Adrenal gland (tissue), 12 donors: Measurements from ENCODE around the gene CCN5. TPM values are rescaled to one million over a fixed set of nuclear protein-coding genes. Genes with fewer than 3 reads are reported as not detected.

Source experiments
- DNase-seq, 7 donors: peaks; one replicate each; pipeline ENCODE4 v3.0.0-alpha.2; 2019 to 2020
- H3K27ac ChIP-seq, 5 donors: fragments of 200-600 bp; sonication (generic) in 4 of 5; 1 replicate in 3 of 5; 2 replicates in 2 of 5; pipeline versions ENCODE4 v1.5.1 to v1.8.0; 2016 to 2020; ENCODE audit warnings: mild to moderate bottlenecking in 1 of 5
- H3K27me3 ChIP-seq: fragments of 200-600 bp; 2 replicates; pipeline ENCODE4 v1.8.0; 2021
- H3K36me3 ChIP-seq, 2 donors: fragments of 200-600 bp; replicated peaks in 1 of 2; 1 replicate in 1 of 2; 2 replicates in 1 of 2; pipeline versions ENCODE4 v1.5.1 to v1.8.0; 2018 to 2022
- H3K4me1 ChIP-seq, 2 donors: fragments of 200-600 bp; replicated peaks in 1 of 2; 1 replicate in 1 of 2; 2 replicates in 1 of 2; pipeline versions ENCODE4 v1.5.1 to v1.8.0; 2018 to 2021
- H3K4me3 ChIP-seq, 4 donors: fragments of 200-600 bp; sonication (generic) in 3 of 4; one replicate each; pipeline ENCODE4 v1.5.1; 2016 to 2018
- H3K9me3 ChIP-seq, 3 donors: fragments of 200-600 bp; sonication (generic) in 1 of 3; replicated peaks in 1 of 3; 1 replicate in 2 of 3; 2 replicates in 1 of 3; pipeline versions ENCODE4 v1.5.1 to v1.8.0; 2016 to 2021
- POLR2A ChIP-seq, 2 donors: fragments of 450-650 bp; IDR thresholded peaks; one replicate each; pipeline ENCODE4 v1.6.1; 2017; ENCODE audit warnings: antibody characterized with exemption in 2 of 2, mild to moderate bottlenecking in 2 of 2, moderate library complexity in 1 of 2
- WGBS, 4 donors: extraction: QIAGEN DNeasy Blood & Tissue Kit in 2 of 4; methylation state at CpG; one replicate each; pipeline versions ENCODE4 v1.1.5 to v1.1.7; 2013 to 2017; 5-methylcytosine and 5-hydroxymethylcytosine counted together
- intact Hi-C, 2 donors: fragments of 100-400 bp; cut with DNase I; formaldehyde crosslinking; loops; one replicate each; pipeline versions ENCODE4 v1.14.1 to v1.15.0; 2022 to 2023
- polyA plus RNA-seq, 3 donors: library from polyadenylated mRNA; stranded (reverse); fragments of 200-250 nt in 2 of 3; fragments of 350-450 nt in 1 of 3; fragmentation: Illumina TruSeq in 1 of 3; extraction: RNeasy Lipid Tissue Mini Kit (QIAGEN cat#74804) in 1 of 3; gene quantifications; one replicate each; pipeline ENCODE4 v1.2.3, GENCODE V29; 2013 to 2014
- total RNA-seq, 9 donors: library from RNA; depleted of rRNA in 4 of 9; stranded (reverse); fragments of >200 nt in 4 of 9; fragments of 120-200 nt in 1 of 9; fragmentation: NEBNext Ultra II Directional in 1 of 9; extraction: Animal tissue kit (Norgen Biotek cat#: 25700) in 1 of 9; gene quantifications; one replicate each; pipeline versions ENCODE4 v1.1.0 to v1.2.4, GENCODE V29; 2013 to 2023
- TF ChIP-seq, protein P1 (sequence below), 6 experiments: fragments of 450-650 bp in 4 of 6; fragments of 200-600 bp in 2 of 6; sonication (generic) in 1 of 6; IDR thresholded peaks; 1 replicate in 5 of 6; 2 replicates in 1 of 6; pipeline versions ENCODE4 v1.5.1 to v1.8.0; 2016 to 2021; ENCODE audit warnings: antibody characterized with exemption in 6 of 6, mild to moderate bottlenecking in 2 of 6, moderate library complexity in 1 of 6
- donor health status: healthy with polysubstance abuse.
- donor health status: Bipolar disorder and iron deficiency.
- donor health status: DM: yes; HTN: yes; CAD: no.
- donor health status: DM: no; HTN: no; CAD: no.
- donor health status: DM: no; HTN: no; CAD: no.
- donor health status: DM: yes; HTN: yes; CAD: no.

Gene CCN5
- total and polyA plus RNA-seq, 12 donors = 8.0 to 115 (median 52.7) TPM

DNA sequence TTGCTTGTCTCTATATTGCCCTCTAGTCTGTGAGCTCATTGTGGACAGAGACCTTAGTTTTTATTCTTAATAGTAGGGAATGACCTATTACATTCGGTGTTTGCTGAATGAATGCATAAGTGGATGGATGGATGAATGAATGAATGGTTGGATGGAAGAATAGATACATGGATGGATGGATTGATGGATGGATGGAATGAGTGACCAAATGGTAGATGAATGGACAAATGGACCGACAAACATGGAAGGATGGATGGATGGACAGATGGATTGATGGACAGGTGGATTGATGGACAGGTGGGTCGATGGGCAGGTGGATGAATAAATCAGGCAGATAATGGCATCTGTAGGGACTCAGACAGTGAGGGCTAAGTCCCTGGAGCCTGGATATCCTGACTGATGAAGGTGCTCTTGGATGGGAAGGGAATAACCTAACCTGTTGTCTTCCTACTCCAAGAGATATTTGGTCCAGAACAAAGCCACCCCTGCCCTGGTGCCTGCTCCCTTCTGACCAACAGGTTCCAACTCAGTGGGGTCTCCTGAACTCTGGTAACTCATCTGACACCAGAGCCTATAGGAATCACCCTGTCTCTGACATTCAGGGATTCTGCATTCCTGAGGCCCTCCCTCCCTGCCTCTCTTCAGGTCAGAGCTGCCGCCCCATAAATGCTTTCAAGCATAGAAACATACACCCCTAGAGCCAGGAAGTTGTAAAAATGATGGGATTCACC lies 9.6 kb upstream of the CCN5 start:
- H3K27ac ChIP-seq = peak overlapping the region in 1 of 5 donors; percentile 35
- TF ChIP-seq, protein P1, sequence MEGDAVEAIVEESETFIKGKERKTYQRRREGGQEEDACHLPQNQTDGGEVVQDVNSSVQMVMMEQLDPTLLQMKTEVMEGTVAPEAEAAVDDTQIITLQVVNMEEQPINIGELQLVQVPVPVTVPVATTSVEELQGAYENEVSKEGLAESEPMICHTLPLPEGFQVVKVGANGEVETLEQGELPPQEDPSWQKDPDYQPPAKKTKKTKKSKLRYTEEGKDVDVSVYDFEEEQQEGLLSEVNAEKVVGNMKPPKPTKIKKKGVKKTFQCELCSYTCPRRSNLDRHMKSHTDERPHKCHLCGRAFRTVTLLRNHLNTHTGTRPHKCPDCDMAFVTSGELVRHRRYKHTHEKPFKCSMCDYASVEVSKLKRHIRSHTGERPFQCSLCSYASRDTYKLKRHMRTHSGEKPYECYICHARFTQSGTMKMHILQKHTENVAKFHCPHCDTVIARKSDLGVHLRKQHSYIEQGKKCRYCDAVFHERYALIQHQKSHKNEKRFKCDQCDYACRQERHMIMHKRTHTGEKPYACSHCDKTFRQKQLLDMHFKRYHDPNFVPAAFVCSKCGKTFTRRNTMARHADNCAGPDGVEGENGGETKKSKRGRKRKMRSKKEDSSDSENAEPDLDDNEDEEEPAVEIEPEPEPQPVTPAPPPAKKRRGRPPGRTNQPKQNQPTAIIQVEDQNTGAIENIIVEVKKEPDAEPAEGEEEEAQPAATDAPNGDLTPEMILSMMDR (IDR thresholded peaks at IDR 0.05) = no peak
- no peak for TF ChIP-seq POLR2A (IDR thresholded peaks at IDR 0.05)
- 82 to 93% (median 85%) methylated on average over 4 of the region's 4 CpGs for whole genome bisulfite sequencing, 4 donors
- H3K9me3 ChIP-seq = no peaks in the 10 kb centered on the region
- intact Hi-C loops = no loop called here
- H3K36me3 ChIP-seq = no peaks in the 10 kb centered on the region
- no peak for DNase-seq
- H3K27me3 ChIP-seq = no peaks in the 10 kb centered on the region
- H3K4me3 ChIP-seq = no peak overlapping the region
- peaks cover 25 to 26% of the 10 kb centered on the region in 2 donors for H3K4me1 ChIP-seq

DNA sequence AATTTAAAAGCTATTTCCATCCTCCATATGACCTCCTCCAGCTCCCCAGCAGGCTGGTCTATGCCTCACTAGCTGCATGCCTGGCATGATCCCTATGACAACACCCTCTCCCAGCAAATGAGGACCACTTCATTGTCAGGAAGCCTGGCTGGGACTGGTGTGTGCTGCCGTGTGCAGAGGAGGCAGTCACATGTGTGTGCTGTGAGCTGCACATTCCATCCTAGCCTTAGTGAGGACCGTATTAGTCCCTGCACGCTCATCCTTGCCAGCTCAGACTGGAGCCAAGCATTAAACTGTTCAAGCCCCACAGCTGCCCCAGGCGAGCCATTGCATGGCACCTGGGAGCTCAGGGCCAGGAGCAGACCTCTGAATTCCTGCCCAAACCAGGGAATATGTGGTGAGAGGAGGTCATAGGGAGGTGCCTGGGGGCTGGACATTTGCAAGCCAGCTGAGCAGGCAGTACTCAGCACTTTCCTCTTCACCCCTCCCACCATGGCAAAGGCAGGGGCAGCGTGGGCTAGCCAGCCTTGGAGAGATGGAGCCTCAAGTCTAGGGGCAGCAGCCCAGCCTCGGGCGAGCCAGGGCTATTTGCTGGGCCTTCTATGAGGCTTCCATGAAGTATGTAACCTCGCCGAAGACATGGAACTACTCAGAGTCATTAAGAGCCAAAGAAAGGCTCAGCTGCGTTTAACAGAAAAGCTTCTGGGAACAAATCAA lies 8.7 kb upstream of the CCN5 start:
- peak in 1 of 7 donors; percentile 15 for DNase-seq
- peaks cover 21 to 25% of the 10 kb centered on the region in 2 donors for H3K4me1 ChIP-seq
- H3K36me3 ChIP-seq = no peaks in the 10 kb centered on the region
- intact Hi-C loops = no loop called here
- H3K27me3 ChIP-seq = no peaks in the 10 kb centered on the region
- peak overlapping the region in 2 of 5 donors; percentile 2 to 45 for H3K27ac ChIP-seq
- TF ChIP-seq, protein P1 (IDR thresholded peaks at IDR 0.05) = no peak
- TF ChIP-seq POLR2A (IDR thresholded peaks at IDR 0.05) = no peak
- 66 to 75% (median 70%) methylated on average over 8 to 10 of the region's 10 CpGs for WGBS, 4 donors
- no peak overlapping the region for H3K4me3 ChIP-seq
- H3K9me3 ChIP-seq = no peaks in the 10 kb centered on the region

DNA sequence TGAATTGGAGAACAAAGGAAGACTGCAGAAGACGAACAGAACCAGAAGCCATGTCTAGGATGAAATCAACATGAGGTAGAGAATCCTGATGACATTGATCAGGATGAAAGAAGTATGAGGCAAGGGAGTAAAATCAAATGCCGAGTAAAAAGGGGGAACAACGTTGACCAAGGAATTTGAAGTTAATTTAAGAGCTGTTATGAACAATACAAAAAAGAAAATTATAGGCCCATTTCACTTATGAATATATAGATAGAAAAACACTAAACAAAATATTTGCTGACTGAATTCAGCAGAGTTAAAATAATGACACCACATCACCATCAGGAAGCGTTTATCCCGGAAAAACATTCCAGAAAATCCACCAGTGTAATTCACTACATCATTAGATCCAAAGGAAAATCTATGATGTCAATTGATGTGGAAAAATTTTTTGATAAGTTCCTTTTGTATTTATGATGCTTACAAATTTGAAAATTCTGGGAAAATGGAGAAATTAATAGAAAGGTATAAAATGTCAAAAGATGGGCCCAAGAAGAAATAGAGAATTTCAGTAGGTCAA lies 8.1 kb upstream of the CCN5 start:
- intact Hi-C loops = no loop called here
- no peak overlapping the region for H3K4me3 ChIP-seq
- H3K9me3 ChIP-seq = no peaks in the 10 kb centered on the region
- H3K27ac ChIP-seq = no peak overlapping the region
- no peaks in the 10 kb centered on the region for H3K27me3 ChIP-seq
- no peak for TF ChIP-seq POLR2A (IDR thresholded peaks at IDR 0.05)
- TF ChIP-seq, protein P1 (IDR thresholded peaks at IDR 0.05) = no peak
- peaks cover 18 to 23% of the 10 kb centered on the region in 2 donors for H3K4me1 ChIP-seq
- WGBS, 4 donors = 89 to 94% (median 89%) methylated on average over 5 of the region's 5 CpGs
- DNase-seq = no peak
- H3K36me3 ChIP-seq = no peaks in the 10 kb centered on the region

DNA sequence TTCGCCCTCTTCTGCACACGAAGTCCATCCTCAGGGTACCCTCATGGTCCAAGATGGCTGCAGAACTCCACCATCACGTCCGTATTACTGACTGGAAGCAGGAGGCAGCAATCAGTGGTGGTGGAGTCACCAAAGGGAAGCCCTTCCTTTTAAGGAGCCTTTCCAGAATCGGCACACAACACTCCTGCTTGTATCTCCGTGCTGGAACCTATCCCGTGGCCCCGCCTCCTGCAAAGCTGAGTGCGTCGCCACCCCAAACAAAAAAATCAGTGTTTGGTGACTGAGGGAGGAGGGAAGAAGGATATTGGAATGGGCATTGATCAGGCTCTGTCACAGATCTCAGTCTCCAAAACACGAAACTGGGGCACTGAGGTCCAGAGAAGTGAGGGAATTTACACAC lies 5.8 kb upstream of the CCN5 start:
- Histone ChIP-seq H3K27me3 (no peaks in the 10 kb centered on the region), H3K4me1 (peaks cover 4 to 5% of the 10 kb centered on the region in 2 donors), H3K9me3 (no peaks in the 10 kb centered on the region), H3K4me3 (no peak overlapping the region), H3K36me3 (no peaks in the 10 kb centered on the region), H3K27ac (no peak overlapping the region)
- WGBS, 4 donors = 84 to 87% (median 86%) methylated on average over 11 of the region's 11 CpGs
- no peak for TF ChIP-seq POLR2A (IDR thresholded peaks at IDR 0.05)
- TF ChIP-seq, protein P1 (IDR thresholded peaks at IDR 0.05) = no peak
- DNase-seq = no peak
- intact Hi-C loops = no loop called here
